Right lobe of liver (tissue), 6 donors: Measurements from ENCODE around the gene ICA1L. TPM values are rescaled to one million over a fixed set of nuclear protein-coding genes. Genes with fewer than 3 reads are reported as not detected.

Source experiments
- ATAC-seq, 4 donors: fragments of 200-7000 bp; cut with Tn5 transposase; one replicate each; pipeline ENCODE4 v1.9.1; 2020; ENCODE audit warnings: mild to moderate bottlenecking in 4 of 4, moderate library complexity in 4 of 4
- DNase-seq, 3 donors: peaks; one replicate each; pipeline ENCODE4 v3.0.0-alpha.2; 2020
- H3K27ac ChIP-seq, 3 donors: fragments of 200-600 bp; one replicate each; pipeline ENCODE4 v1.8.0; 2022
- H3K27me3 ChIP-seq, 2 donors: fragments of 200-600 bp; one replicate each; pipeline ENCODE4 v1.8.0; 2022
- H3K36me3 ChIP-seq, 4 donors: fragments of 200-600 bp; sonication (generic) in 1 of 4; one replicate each; pipeline versions ENCODE4 v1.5.1 to v1.8.0; 2017 to 2022; ENCODE audit warnings: control low read depth in 1 of 4
- H3K4me1 ChIP-seq, 4 donors: fragments of 200-600 bp; sonication (generic) in 1 of 4; one replicate each; pipeline versions ENCODE4 v1.5.1 to v1.8.0; 2017 to 2022; ENCODE audit warnings: control low read depth in 1 of 4
- H3K4me3 ChIP-seq, 3 donors: fragments of 200-600 bp; one replicate each; pipeline ENCODE4 v1.8.0; 2022
- H3K9me3 ChIP-seq, 4 donors: fragments of 200-600 bp; sonication (generic) in 1 of 4; one replicate each; pipeline versions ENCODE4 v1.5.1 to v1.8.0; 2017 to 2022; ENCODE audit warnings: control low read depth in 1 of 4
- CTCF ChIP-seq, 4 donors: fragments of 200-600 bp in 3 of 4; fragments of 450-650 bp in 1 of 4; IDR thresholded peaks; one replicate each; pipeline versions ENCODE4 v1.5.1 to v1.8.0; 2016 to 2022; ENCODE audit warnings: antibody characterized with exemption in 4 of 4, mild to moderate bottlenecking in 2 of 4
- POLR2A ChIP-seq: fragments of 450-650 bp; IDR thresholded peaks from one replicate; pipeline ENCODE4 v1.6.1; 2017; ENCODE audit warnings: antibody characterized with exemption, mild to moderate bottlenecking
- WGBS: methylation state at CpG from one replicate; pipeline ENCODE4 v1.1.6; 2018; ENCODE audit warnings: low coverage, low lambda C conversion rate; ENCODE audit not compliant: insufficient coverage; ENCODE audit errors: missing lambda C conversion rate; 5-methylcytosine and 5-hydroxymethylcytosine counted together
- intact Hi-C, 2 donors: fragments of 100-400 bp; cut with DNase I; formaldehyde crosslinking; loops; one replicate each; pipeline versions ENCODE4 v1.11.2 to v1.14.1; 2022
- total RNA-seq, 6 experiments: library from RNA; depleted of rRNA in 2 of 6; stranded (reverse); fragments of >200 nt in 2 of 6; fragmentation: NEBNext Ultra II Directional in 3 of 6; extraction: Animal tissue kit (Norgen Biotek cat#: 25700) in 3 of 6; gene quantifications; one replicate each; pipeline versions ENCODE4 v1.1.0 to v1.2.4, GENCODE V29; 2016 to 2023
- donor health status: DM: no; HTN: yes; CAD: no.
- donor health status: DM: no; HTN: no; CAD: no.
- donor health status: DM: no; HTN: no; CAD: no.
- donor health status: DM: no; HTN: yes; CAD: no.
- donor health status: DM: no; HTN: yes; CAD: no.

ICA1L gene
- total RNA-seq, 6 experiments from 2014 or later: 0.07 to 0.53 (median 0.15) TPM

- WGBS: 85% methylated on average over 2 of the region's 2 CpGs
- DNase-seq (no peak), ATAC-seq (no peak)
- Histone ChIP-seq H3K36me3 (no peaks in the 10 kb centered on the region), H3K4me1 (peaks cover 0 to 3% (median 0%) of the 10 kb centered on the region in 4 donors), H3K27ac (no peak overlapping the region), H3K27me3 (no peaks in the 10 kb centered on the region), H3K9me3 (no peaks in the 10 kb centered on the region), H3K4me3 (no peak overlapping the region)
- TF ChIP-seq POLR2A: no peak
- no peak for TF ChIP-seq CTCF (IDR thresholded peaks at IDR 0.05)
- intact Hi-C loops: no loop called here
These were observed 93.3 kb downstream of the ICA1L start for GRCh38 chr2:202778217-202778616.

- Histone ChIP-seq H3K9me3 (no peaks in the 10 kb centered on the region), H3K4me1 (no peaks in the 10 kb centered on the region), H3K27ac (no peak overlapping the region), H3K4me3 (peak overlapping the region in 1 of 3 donors; percentile 28), H3K36me3 (peaks cover 0 to 3% (median 0%) of the 10 kb centered on the region in 4 donors), H3K27me3 (no peaks in the 10 kb centered on the region)
- DNase-seq: peak in 1 of 3 donors; percentile 56
- TF ChIP-seq CTCF (IDR thresholded peaks at IDR 0.05) (no peak), POLR2A (no peak)
- intact Hi-C loops: no loop called here
- 84% methylated on average over 25 of the region's 37 CpGs for WGBS
- ATAC-seq: peak; percentile 61 to 88 (median 85)
These were observed 97.5 kb downstream of the ICA1L start for GRCh38 chr2:202774104-202774503.

- no peaks in the 10 kb centered on the region for H3K9me3 ChIP-seq
- intact Hi-C loops: no loop called here
- no peak for DNase-seq
- TF ChIP-seq POLR2A: no peak
- no peak for TF ChIP-seq CTCF (IDR thresholded peaks at IDR 0.05)
- H3K36me3 ChIP-seq: peaks cover 0 to 3% (median 0%) of the 10 kb centered on the region in 4 donors
- no peak for ATAC-seq
- no peak overlapping the region for H3K4me3 ChIP-seq
- no peak overlapping the region for H3K27ac ChIP-seq
- H3K27me3 ChIP-seq: no peaks in the 10 kb centered on the region
- peaks cover 0 to 2% (median 0%) of the 10 kb centered on the region in 4 donors for H3K4me1 ChIP-seq
- WGBS: 90% methylated on average over 6 of the region's 6 CpGs
These were observed 98.1 kb downstream of the ICA1L start for GRCh38 chr2:202773301-202773973.

- Histone ChIP-seq H3K4me1 (peaks cover 0 to 4% (median 0%) of the 10 kb centered on the region in 4 donors), H3K9me3 (no peaks in the 10 kb centered on the region), H3K36me3 (peaks cover 0 to 3% (median 0%) of the 10 kb centered on the region in 4 donors), H3K4me3 (no peak overlapping the region), H3K27ac (no peak overlapping the region), H3K27me3 (no peaks in the 10 kb centered on the region)
- DNase-seq (no peak), ATAC-seq (no peak)
- WGBS: 72% methylated on average over 7 of the region's 7 CpGs
- TF ChIP-seq CTCF (IDR thresholded peaks at IDR 0.05) (no peak), POLR2A (no peak)
- intact Hi-C loops: no loop called here
These were observed 99.7 kb downstream of the ICA1L start for GRCh38 chr2:202771741-202772460.
